Measurements from ENCODE around the gene ZNF217.
"Not testable (repeated sequence)": the region's sequence is repeated elsewhere in the genome, so short reads cannot be mapped to it uniquely, and the experiment has no call there.

The ZNF217 gene

DNA sequence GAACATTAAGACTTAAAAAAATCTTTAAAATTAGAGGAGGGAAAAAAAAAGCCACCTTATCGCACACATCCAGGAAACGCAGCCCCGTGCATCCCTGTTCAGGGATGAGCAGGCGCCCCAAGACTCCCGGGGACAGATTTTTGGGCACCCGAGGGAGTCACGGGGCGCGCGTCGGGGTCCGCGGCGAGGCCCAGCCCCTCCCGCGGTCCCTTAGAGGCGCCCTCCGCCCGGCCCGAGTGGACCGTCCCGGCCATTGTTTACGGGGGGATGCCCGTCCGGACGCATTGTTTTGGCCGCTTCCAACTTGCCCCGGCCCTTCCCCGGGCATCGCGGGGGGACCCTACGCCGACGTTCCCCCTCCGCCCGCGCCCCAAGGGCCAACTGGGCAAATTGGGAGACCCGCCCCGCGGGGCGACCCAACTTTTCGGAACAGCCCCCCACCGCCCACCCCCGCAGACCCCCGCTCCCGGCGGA lies 610 bp downstream of the ZNF217 start:
- peaks cover 5% of the 10 kb centered on the region for H4K20me1 ChIP-seq (ENCODE audit: insufficient read depth, low read length, poor library complexity, severe bottlenecking)
- H3K9me2 ChIP-seq (replicated peaks; ENCODE audit: low read depth, low read length) = no peaks in the 10 kb centered on the region
- peaks cover 23% of the 10 kb centered on the region for H3K4me1 ChIP-seq (ENCODE audit: insufficient read depth, low read length, poor library complexity, severe bottlenecking)
- peaks cover 7% of the 10 kb centered on the region for H3K27me3 ChIP-seq (ENCODE audit: insufficient read depth, low read length, poor library complexity, severe bottlenecking)
- peak overlapping the region; percentile 97 for H3K4me3 ChIP-seq (ENCODE audit: low read length, poor library complexity, severe bottlenecking)
- H3K36me3 ChIP-seq (ENCODE audit: insufficient read depth, low read length) = no peaks in the 10 kb centered on the region
- TF ChIP-seq, protein P1, sequence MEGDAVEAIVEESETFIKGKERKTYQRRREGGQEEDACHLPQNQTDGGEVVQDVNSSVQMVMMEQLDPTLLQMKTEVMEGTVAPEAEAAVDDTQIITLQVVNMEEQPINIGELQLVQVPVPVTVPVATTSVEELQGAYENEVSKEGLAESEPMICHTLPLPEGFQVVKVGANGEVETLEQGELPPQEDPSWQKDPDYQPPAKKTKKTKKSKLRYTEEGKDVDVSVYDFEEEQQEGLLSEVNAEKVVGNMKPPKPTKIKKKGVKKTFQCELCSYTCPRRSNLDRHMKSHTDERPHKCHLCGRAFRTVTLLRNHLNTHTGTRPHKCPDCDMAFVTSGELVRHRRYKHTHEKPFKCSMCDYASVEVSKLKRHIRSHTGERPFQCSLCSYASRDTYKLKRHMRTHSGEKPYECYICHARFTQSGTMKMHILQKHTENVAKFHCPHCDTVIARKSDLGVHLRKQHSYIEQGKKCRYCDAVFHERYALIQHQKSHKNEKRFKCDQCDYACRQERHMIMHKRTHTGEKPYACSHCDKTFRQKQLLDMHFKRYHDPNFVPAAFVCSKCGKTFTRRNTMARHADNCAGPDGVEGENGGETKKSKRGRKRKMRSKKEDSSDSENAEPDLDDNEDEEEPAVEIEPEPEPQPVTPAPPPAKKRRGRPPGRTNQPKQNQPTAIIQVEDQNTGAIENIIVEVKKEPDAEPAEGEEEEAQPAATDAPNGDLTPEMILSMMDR (conservative IDR thresholded peaks at IDR 0.05; ENCODE audit: low read length) = no peak
- no peak for TF ChIP-seq EZH2phosphoT487 (IDR thresholded peaks at IDR 0.05; ENCODE audit: borderline replicate concordance)
- H3K9ac ChIP-seq (ENCODE audit: low read depth, low read length, poor library complexity, severe bottlenecking) = peak overlapping the region; percentile 99
- no peaks in the 10 kb centered on the region for H3K9me3 ChIP-seq (ENCODE audit: insufficient read depth, low read depth, low read length)
- peak overlapping the region; percentile 80 for H3K4me2 ChIP-seq (ENCODE audit: low read depth, low read length, poor library complexity, severe bottlenecking)
- H2AFZ ChIP-seq (ENCODE audit: low read length) = no peak overlapping the region
- peaks cover 58% of the 10 kb centered on the region for H3K79me2 ChIP-seq (ENCODE audit: insufficient read depth, low read length)
- H3F3A ChIP-seq (ENCODE audit: low read depth) = peaks cover 3% of the 10 kb centered on the region; the same call in 1 of the 2 replicates

DNA sequence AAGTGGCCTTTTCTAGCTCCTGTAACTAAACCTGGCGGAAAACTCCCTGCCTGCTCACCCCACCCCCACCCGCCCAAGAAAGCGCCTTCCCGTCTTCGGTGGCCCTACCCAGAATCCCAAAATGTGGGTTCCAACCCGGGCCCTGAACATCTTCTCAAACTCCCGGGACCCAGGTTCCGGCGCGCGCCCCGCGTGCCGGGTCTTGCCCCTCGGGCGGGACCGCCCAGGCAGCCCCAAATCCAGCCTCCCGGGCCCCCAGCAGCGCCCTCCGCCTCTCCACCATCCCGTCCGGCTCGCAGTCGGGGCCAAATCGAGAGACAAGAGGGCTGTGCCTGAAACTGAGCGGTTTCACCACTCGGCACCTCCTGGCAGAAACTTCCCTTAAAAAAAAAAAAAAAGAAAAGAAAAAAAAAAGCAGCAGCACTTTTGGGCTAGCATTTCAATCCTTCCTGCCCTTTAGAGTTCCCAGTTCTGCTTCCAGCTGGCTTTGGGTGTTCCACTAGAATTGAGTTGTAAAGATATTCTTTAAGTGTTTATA lies 1.1 kb downstream of the ZNF217 start:
- H3K36me3 ChIP-seq (ENCODE audit: insufficient read depth, low read length); H2AFZ ChIP-seq (ENCODE audit: low read length); H3F3A ChIP-seq (ENCODE audit: low read depth); H4K20me1 ChIP-seq (ENCODE audit: insufficient read depth, low read length, poor library complexity, severe bottlenecking); H3K27me3 ChIP-seq (ENCODE audit: insufficient read depth, low read length, poor library complexity, severe bottlenecking); H3K9me3 ChIP-seq (ENCODE audit: insufficient read depth, low read depth, low read length); H3K9me2 ChIP-seq (replicated peaks; ENCODE audit: low read depth, low read length): not testable (repeated sequence)
- Histone ChIP-seq H3K4me3 (ENCODE audit: low read length, poor library complexity, severe bottlenecking) (peak overlapping the region; percentile 97), H3K4me2 (ENCODE audit: low read depth, low read length, poor library complexity, severe bottlenecking) (peak overlapping the region; percentile 80), H3K9ac (ENCODE audit: low read depth, low read length, poor library complexity, severe bottlenecking) (peak overlapping the region; percentile 99), H3K79me2 (ENCODE audit: insufficient read depth, low read length) (peaks cover 59% of the 10 kb centered on the region), H3K4me1 (ENCODE audit: insufficient read depth, low read length, poor library complexity, severe bottlenecking) (peaks cover 22% of the 10 kb centered on the region)

DNA sequence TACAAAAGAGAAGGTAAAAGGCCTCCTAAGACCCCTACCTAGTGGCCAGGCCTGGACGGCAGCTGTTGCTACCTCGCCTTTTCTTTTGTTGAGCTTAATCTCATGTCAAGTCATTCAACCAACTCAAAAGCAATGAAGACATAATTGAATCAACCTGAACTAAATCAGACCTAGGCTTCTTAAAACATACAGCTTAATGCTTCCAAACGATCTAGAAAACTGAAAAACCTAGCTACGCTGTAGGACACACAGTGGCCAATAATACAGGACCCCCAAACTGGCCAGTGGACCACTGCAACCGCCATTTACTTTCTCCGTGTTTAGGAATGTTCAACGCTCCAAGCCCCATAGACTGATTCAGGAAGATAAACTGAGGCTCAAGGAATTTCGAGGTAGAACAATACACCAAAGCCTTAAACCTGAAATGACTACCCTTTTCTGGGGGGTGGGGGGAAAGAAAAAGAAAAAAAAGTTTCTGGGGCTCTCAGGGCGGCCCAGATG lies 1.6 kb downstream of the ZNF217 start:
- Histone ChIP-seq H3K4me2 (ENCODE audit: low read depth, low read length, poor library complexity, severe bottlenecking) (peak overlapping the region; percentile 80), H3K4me1 (ENCODE audit: insufficient read depth, low read length, poor library complexity, severe bottlenecking) (peaks cover 26% of the 10 kb centered on the region), H3K79me2 (ENCODE audit: insufficient read depth, low read length) (peaks cover 64% of the 10 kb centered on the region), H3K4me3 (ENCODE audit: low read length, poor library complexity, severe bottlenecking) (peak overlapping the region; percentile 97), H3K9ac (ENCODE audit: low read depth, low read length, poor library complexity, severe bottlenecking) (peak overlapping the region; percentile 99)
- not testable (repeated sequence) for H3F3A ChIP-seq (ENCODE audit: low read depth); H3K9me3 ChIP-seq (ENCODE audit: insufficient read depth, low read depth, low read length); H4K20me1 ChIP-seq (ENCODE audit: insufficient read depth, low read length, poor library complexity, severe bottlenecking); H2AFZ ChIP-seq (ENCODE audit: low read length); H3K27me3 ChIP-seq (ENCODE audit: insufficient read depth, low read length, poor library complexity, severe bottlenecking); H3K36me3 ChIP-seq (ENCODE audit: insufficient read depth, low read length); H3K9me2 ChIP-seq (replicated peaks; ENCODE audit: low read depth, low read length)

DNA sequence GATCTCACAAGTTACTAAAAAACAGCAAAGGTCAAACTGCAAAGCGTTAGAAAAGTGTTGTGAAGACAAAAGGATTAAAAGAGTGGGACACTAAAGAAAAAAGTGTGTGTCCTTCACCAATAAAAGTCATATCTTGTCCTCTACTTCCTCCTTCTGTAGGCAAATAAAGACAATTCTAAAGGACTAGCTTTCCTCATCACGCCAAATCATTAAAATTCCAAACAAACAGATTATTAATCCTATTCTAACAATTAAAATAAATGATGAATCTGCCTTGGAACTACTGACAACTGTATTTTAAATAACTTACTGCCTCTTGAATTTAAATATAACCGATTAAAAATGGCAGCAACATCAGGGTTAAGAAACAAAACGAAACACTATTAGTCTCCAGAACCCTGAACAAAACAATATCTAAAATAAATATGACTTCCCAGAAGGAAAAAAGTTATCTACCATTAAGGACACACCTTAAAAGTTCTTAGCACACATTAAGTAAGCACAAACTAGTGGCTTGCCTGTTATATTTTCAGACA lies 2.4 kb downstream of the ZNF217 start:
- not testable (repeated sequence) for H3K27me3 ChIP-seq (ENCODE audit: insufficient read depth, low read length, poor library complexity, severe bottlenecking); H3K36me3 ChIP-seq (ENCODE audit: insufficient read depth, low read length); H2AFZ ChIP-seq (ENCODE audit: low read length); H3K9me3 ChIP-seq (ENCODE audit: insufficient read depth, low read depth, low read length); H4K20me1 ChIP-seq (ENCODE audit: insufficient read depth, low read length, poor library complexity, severe bottlenecking); H3F3A ChIP-seq (ENCODE audit: low read depth); H3K9me2 ChIP-seq (replicated peaks; ENCODE audit: low read depth, low read length)
- H3K4me3 ChIP-seq (ENCODE audit: low read length, poor library complexity, severe bottlenecking) = peak overlapping the region; percentile 97
- peak overlapping the region; percentile 80 for H3K4me2 ChIP-seq (ENCODE audit: low read depth, low read length, poor library complexity, severe bottlenecking)
- peaks cover 29% of the 10 kb centered on the region for H3K4me1 ChIP-seq (ENCODE audit: insufficient read depth, low read length, poor library complexity, severe bottlenecking)
- H3K9ac ChIP-seq (ENCODE audit: low read depth, low read length, poor library complexity, severe bottlenecking) = peak overlapping the region; percentile 99
- H3K79me2 ChIP-seq (ENCODE audit: insufficient read depth, low read length) = peaks cover 71% of the 10 kb centered on the region

DNA sequence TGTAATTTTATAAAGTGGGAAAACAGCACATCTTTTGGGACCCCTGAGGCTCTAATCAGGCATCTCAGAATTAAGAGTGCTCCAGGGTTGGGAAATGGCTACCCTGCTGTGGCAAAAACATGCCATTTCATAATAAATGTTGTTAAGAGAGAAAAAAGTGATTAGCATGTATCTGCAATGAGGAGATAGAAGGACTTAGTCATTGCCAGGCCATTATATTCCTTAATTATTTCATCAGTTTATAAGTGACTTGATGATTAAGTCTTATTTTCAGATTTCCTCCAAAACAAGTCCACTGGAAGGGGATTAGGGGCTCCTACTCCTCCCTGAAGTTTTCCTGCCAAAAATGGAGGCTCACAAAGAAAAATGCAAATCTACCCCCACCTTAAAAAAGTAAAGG lies 3.0 kb downstream of the ZNF217 start:
- H3F3A ChIP-seq (ENCODE audit: low read depth); H4K20me1 ChIP-seq (ENCODE audit: insufficient read depth, low read length, poor library complexity, severe bottlenecking); H3K9me2 ChIP-seq (replicated peaks; ENCODE audit: low read depth, low read length); H3K9me3 ChIP-seq (ENCODE audit: insufficient read depth, low read depth, low read length); H3K36me3 ChIP-seq (ENCODE audit: insufficient read depth, low read length); H3K27me3 ChIP-seq (ENCODE audit: insufficient read depth, low read length, poor library complexity, severe bottlenecking); H2AFZ ChIP-seq (ENCODE audit: low read length): not testable (repeated sequence)
- Histone ChIP-seq H3K4me2 (ENCODE audit: low read depth, low read length, poor library complexity, severe bottlenecking) (peak overlapping the region; percentile 80), H3K4me3 (ENCODE audit: low read length, poor library complexity, severe bottlenecking) (peak overlapping the region; percentile 97), H3K79me2 (ENCODE audit: insufficient read depth, low read length) (peaks cover 78% of the 10 kb centered on the region), H3K9ac (ENCODE audit: low read depth, low read length, poor library complexity, severe bottlenecking) (peak overlapping the region; percentile 99), H3K4me1 (ENCODE audit: insufficient read depth, low read length, poor library complexity, severe bottlenecking) (peaks cover 29% of the 10 kb centered on the region)

DNA sequence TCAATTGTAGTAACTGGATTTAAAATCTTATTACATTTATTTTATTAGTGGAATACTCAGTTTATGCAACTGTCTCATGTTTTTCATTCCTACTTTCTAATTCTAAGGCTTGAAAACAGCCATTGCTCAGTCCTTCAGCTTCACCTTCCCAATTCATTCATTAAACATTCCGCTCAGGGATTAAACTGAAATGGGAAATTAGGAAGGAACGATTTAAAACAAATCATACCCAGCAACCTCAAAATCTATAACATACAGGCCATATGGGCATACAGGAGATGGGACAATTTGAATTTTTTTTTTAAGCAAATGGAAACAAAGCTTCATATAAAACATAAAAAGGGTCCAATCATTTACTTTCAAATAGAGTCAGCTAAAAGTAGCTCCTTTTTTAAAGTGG lies 3.5 kb downstream of the ZNF217 start:
- H2AFZ ChIP-seq (ENCODE audit: low read length); H3K36me3 ChIP-seq (ENCODE audit: insufficient read depth, low read length); H3K9me3 ChIP-seq (ENCODE audit: insufficient read depth, low read depth, low read length); H3K27me3 ChIP-seq (ENCODE audit: insufficient read depth, low read length, poor library complexity, severe bottlenecking); H3F3A ChIP-seq (ENCODE audit: low read depth); H3K9me2 ChIP-seq (replicated peaks; ENCODE audit: low read depth, low read length); H4K20me1 ChIP-seq (ENCODE audit: insufficient read depth, low read length, poor library complexity, severe bottlenecking): not testable (repeated sequence)
- Histone ChIP-seq H3K4me3 (ENCODE audit: low read length, poor library complexity, severe bottlenecking) (peak overlapping the region; percentile 97), H3K4me2 (ENCODE audit: low read depth, low read length, poor library complexity, severe bottlenecking) (peak overlapping the region; percentile 80), H3K4me1 (ENCODE audit: insufficient read depth, low read length, poor library complexity, severe bottlenecking) (peaks cover 30% of the 10 kb centered on the region), H3K79me2 (ENCODE audit: insufficient read depth, low read length) (peaks cover 83% of the 10 kb centered on the region), H3K9ac (ENCODE audit: low read depth, low read length, poor library complexity, severe bottlenecking) (peak overlapping the region; percentile 99)

All from Loucy (cell line).